CD14-positive monocyte (primary cell): Measurements from ENCODE around the gene KITLG. TPM values are rescaled to one million over a fixed set of nuclear protein-coding genes. Genes with fewer than 3 reads are reported as not detected.

ENCODE experiments used
- DNase-seq, 3 donors: peaks; one replicate each; pipeline ENCODE4 v3.0.0-alpha.2; 2011 to 2022
- H2AFZ ChIP-seq: 2 replicates; pipeline ENCODE4 v1.6.0; 2012; ENCODE audit warnings: mild to moderate bottlenecking, low read depth, low read length, inconsistent platforms; ENCODE audit not compliant: insufficient read depth, poor library complexity, severe bottlenecking
- H3K27ac ChIP-seq, 2 donors: 1 replicate in 1 of 2; 2 replicates in 1 of 2; pipeline ENCODE4 v1.5.1; 2012 to 2013; ENCODE audit warnings: low read length in 2 of 2, control low read depth in 1 of 2, inconsistent platforms in 1 of 2, low read depth in 1 of 2, mild to moderate bottlenecking in 1 of 2
- H3K27me3 ChIP-seq, 2 donors: one replicate each; pipeline versions ENCODE4 v1.6.0 to v1.6.1; 2011 to 2013; ENCODE audit warnings: low read length in 2 of 2; ENCODE audit not compliant: control insufficient read depth in 2 of 2, insufficient read depth in 2 of 2
- H3K36me3 ChIP-seq, 2 donors: replicated peaks in 1 of 2; 1 replicate in 1 of 2; 2 replicates in 1 of 2; pipeline versions ENCODE4 v1.5.1 to v1.6.1; 2012 to 2013; ENCODE audit warnings: low read length in 2 of 2, control low read depth in 1 of 2, inconsistent platforms in 1 of 2, mild to moderate bottlenecking in 1 of 2; ENCODE audit not compliant: insufficient read depth in 2 of 2, control insufficient read depth in 1 of 2
- H3K4me1 ChIP-seq, 2 donors: 1 replicate in 1 of 2; 2 replicates in 1 of 2; pipeline versions ENCODE4 v1.5.1 to v1.6.1; 2012 to 2013; ENCODE audit warnings: low read length in 2 of 2, control low read depth in 1 of 2, inconsistent platforms in 1 of 2, mild to moderate bottlenecking in 1 of 2, moderate library complexity in 1 of 2; ENCODE audit not compliant: insufficient read depth in 2 of 2, control insufficient read depth in 1 of 2
- H3K4me2 ChIP-seq: replicated peaks from 2 replicates; pipeline ENCODE3; 2012; ENCODE audit warnings: low read length, moderate library complexity, mild to moderate bottlenecking; ENCODE audit not compliant: poor library complexity, severe bottlenecking; ENCODE audit errors: extremely low read depth
- H3K4me3 ChIP-seq, 3 experiments: fragments of 200-600 bp in 1 of 3; sonication (generic) in 1 of 3; replicated peaks in 1 of 3; 1 replicate in 2 of 3; 2 replicates in 1 of 3; pipeline ENCODE4 v1.5.1; 2011 to 2013; ENCODE audit warnings: low read length in 3 of 3, mild to moderate bottlenecking in 3 of 3, control low read depth in 2 of 3, low read depth in 2 of 3, inconsistent platforms in 1 of 3, moderate library complexity in 1 of 3
- H3K79me2 ChIP-seq: 2 replicates; pipeline ENCODE4 v1.6.0; 2012; ENCODE audit warnings: mild to moderate bottlenecking, control low read depth, inconsistent platforms, low read length, moderate library complexity; ENCODE audit not compliant: insufficient read depth
- H3K9ac ChIP-seq: 2 replicates; pipeline ENCODE4 v1.6.0; 2017; ENCODE audit warnings: low read length, mild to moderate bottlenecking; ENCODE audit not compliant: insufficient read depth, poor library complexity, severe bottlenecking
- H3K9me3 ChIP-seq, 2 donors: replicated peaks in 1 of 2; 1 replicate in 1 of 2; 2 replicates in 1 of 2; pipeline versions ENCODE4 v1.5.1 to v1.6.1; 2012 to 2013; ENCODE audit warnings: low read length in 2 of 2, control low read depth in 1 of 2; ENCODE audit not compliant: control insufficient read depth in 1 of 2, insufficient read depth in 1 of 2
- H4K20me1 ChIP-seq: 2 replicates; pipeline ENCODE4 v1.6.0; 2012; ENCODE audit warnings: mild to moderate bottlenecking, low read length, control low read depth, moderate library complexity; ENCODE audit not compliant: insufficient read depth
- H3K27ac Mint-ChIP-seq, 7 donors: one replicate each; pipeline ENCODE4 v1.8.0; 2020; ENCODE audit warnings: mild to moderate bottlenecking in 7 of 7, mixed read lengths in 7 of 7, moderate library complexity in 6 of 7, inconsistent platforms in 2 of 7
- H3K27me3 Mint-ChIP-seq, 3 donors: one replicate each; pipeline ENCODE4 v1.8.0; 2021 to 2022; ENCODE audit warnings: low read depth in 3 of 3, mild to moderate bottlenecking in 3 of 3, mixed read lengths in 3 of 3, moderate library complexity in 3 of 3, inconsistent platforms in 1 of 3
- H3K36me3 Mint-ChIP-seq, 2 donors: one replicate each; pipeline ENCODE4 v1.8.0; 2020; ENCODE audit warnings: mixed read lengths in 2 of 2, inconsistent platforms in 1 of 2, mild to moderate bottlenecking in 1 of 2
- H3K4me1 Mint-ChIP-seq: one replicate; pipeline ENCODE4 v1.8.0; 2020; ENCODE audit warnings: mild to moderate bottlenecking, mixed read lengths
- H3K4me3 Mint-ChIP-seq, 2 donors: one replicate each; pipeline ENCODE4 v1.8.0; 2020; ENCODE audit warnings: mild to moderate bottlenecking in 2 of 2, mixed read lengths in 2 of 2, moderate library complexity in 1 of 2
- H3K9me3 Mint-ChIP-seq, 7 donors: one replicate each; pipeline ENCODE4 v1.8.0; 2020 to 2022; ENCODE audit warnings: mixed read lengths in 7 of 7, mild to moderate bottlenecking in 6 of 7, moderate library complexity in 6 of 7, inconsistent platforms in 2 of 7
- WGBS: methylation state at CpG from one replicate; pipeline ENCODE4 v1.1.5; 2013; ENCODE audit warnings: missing lambda C conversion rate; ENCODE audit not compliant: insufficient coverage; 5-methylcytosine and 5-hydroxymethylcytosine counted together
- intact Hi-C, 2 donors: fragments of 100-400 bp; cut with micrococcal nuclease; formaldehyde crosslinking; loops; one replicate each; pipeline versions ENCODE4 v1.15.0 to v1.15.1; 2023
- polyA plus RNA-seq, 3 donors: library from polyadenylated mRNA; depleted of rRNA in 1 of 3; unstranded in 2 of 3; stranded (reverse) in 1 of 3; fragments of 300-500 nt in 2 of 3; fragments of >200 nt in 1 of 3; fragmentation: Illumina TruSeq in 2 of 3; gene quantifications; 1 replicate in 2 of 3; 2 replicates in 1 of 3; pipeline ENCODE4 v1.2.3, GENCODE V29; 2012 to 2021
- TF ChIP-seq, protein P1 (sequence below): fragments of 200-600 bp; IDR thresholded peaks from one replicate; pipeline ENCODE4 v1.8.0; 2022; ENCODE audit warnings: antibody characterized with exemption, mild to moderate bottlenecking

The KITLG gene
- polyA plus RNA-seq, 3 donors: 0.03 to 0.07 TPM; not detected in 1

DNA sequence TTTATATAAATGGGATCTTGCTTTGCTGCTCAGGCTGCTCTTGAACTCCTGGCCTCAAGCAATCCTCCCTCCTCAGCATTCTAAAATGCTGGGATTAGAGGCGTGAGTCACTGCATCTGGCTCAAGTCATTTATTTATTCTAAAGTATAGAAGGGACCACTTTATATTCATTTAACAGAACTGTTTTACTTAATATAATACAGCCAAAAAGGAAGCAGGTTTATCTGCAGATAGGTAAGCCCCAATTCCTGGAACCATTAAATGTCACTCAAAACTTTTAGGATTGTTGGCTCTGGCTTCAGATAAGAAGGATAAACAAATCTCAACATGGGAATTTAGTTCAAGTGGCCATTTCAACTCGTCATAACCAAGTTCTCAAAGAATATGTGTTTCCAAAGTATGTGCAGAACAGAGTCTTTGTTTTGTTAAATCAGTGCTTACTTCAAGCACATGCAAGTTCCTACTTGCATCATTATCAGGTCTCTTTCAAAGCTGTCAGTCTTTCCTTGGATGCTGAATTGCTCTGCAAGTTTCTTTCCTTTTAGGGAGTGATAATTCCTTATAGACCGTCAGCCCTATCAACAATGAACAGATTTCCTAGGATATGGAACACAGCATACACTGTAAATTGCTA lies 60.4 kb downstream of the KITLG start:
- Mint-ChIP-seq H3K36me3 (no peaks in the 10 kb centered on the region), H3K27me3 (no peaks in the 10 kb centered on the region), H3K4me3 (no peak overlapping the region), H3K27ac (no peak overlapping the region), H3K4me1 (peaks cover 5% of the 10 kb centered on the region), H3K9me3 (peaks cover 0 to 7% (median 2%) of the 10 kb centered on the region in 7 donors)
- H2AFZ ChIP-seq: no peak overlapping the region
- H3K27ac ChIP-seq: no peak overlapping the region
- intact Hi-C loops: no loop called here
- H3K4me1 ChIP-seq: peaks cover 0 to 3% of the 10 kb centered on the region in 2 donors
- H3K27me3 ChIP-seq: no peaks in the 10 kb centered on the region
- TF ChIP-seq, protein P1, sequence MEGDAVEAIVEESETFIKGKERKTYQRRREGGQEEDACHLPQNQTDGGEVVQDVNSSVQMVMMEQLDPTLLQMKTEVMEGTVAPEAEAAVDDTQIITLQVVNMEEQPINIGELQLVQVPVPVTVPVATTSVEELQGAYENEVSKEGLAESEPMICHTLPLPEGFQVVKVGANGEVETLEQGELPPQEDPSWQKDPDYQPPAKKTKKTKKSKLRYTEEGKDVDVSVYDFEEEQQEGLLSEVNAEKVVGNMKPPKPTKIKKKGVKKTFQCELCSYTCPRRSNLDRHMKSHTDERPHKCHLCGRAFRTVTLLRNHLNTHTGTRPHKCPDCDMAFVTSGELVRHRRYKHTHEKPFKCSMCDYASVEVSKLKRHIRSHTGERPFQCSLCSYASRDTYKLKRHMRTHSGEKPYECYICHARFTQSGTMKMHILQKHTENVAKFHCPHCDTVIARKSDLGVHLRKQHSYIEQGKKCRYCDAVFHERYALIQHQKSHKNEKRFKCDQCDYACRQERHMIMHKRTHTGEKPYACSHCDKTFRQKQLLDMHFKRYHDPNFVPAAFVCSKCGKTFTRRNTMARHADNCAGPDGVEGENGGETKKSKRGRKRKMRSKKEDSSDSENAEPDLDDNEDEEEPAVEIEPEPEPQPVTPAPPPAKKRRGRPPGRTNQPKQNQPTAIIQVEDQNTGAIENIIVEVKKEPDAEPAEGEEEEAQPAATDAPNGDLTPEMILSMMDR: no peak
- no peaks in the 10 kb centered on the region for H3K79me2 ChIP-seq
- 20% methylated on average over 1 of the region's 3 CpGs for WGBS
- H3K9ac ChIP-seq: no peak overlapping the region
- H3K4me2 ChIP-seq: no peak overlapping the region
- no peaks in the 10 kb centered on the region for H3K36me3 ChIP-seq
- H3K4me3 ChIP-seq: no peak overlapping the region
- H4K20me1 ChIP-seq: no peaks in the 10 kb centered on the region
- DNase-seq: no peak
- H3K9me3 ChIP-seq: no peaks in the 10 kb centered on the region

DNA sequence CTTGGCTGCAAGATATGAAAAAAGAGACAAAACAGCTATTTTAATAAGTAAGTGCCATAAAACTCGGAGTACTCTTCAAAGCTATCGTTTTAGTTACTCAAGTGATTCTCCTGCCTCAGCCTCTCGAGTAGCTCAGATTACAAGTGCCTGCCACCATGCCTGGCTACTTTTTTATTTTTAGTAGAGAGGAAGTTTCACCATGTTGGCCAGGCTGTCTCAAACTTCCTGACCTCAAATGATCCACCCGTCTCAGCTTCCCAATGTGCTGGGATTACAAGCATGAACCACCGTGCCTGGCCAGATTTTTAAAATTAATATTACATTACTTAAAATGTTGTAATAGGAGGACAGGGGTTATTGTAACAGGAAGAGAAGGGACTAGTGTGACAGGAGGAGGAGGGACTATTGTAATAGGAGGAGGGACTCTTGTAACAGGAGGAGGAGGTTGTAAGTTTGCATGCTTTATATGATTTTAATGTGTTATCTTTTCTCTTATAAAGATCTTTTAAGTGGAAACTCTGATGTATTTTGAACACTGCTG lies 61.3 kb downstream of the KITLG start:
- Histone ChIP-seq H3K9ac (no peak overlapping the region), H3K27ac (no peak overlapping the region), H2AFZ (peak overlapping the region; percentile 37), H3K9me3 (no peaks in the 10 kb centered on the region), H3K4me3 (no peak overlapping the region), H3K79me2 (no peaks in the 10 kb centered on the region), H3K36me3 (no peaks in the 10 kb centered on the region), H3K4me1 (peaks cover 0 to 3% of the 10 kb centered on the region in 2 donors), H3K27me3 (no peaks in the 10 kb centered on the region), H3K4me2 (no peak overlapping the region), H4K20me1 (no peaks in the 10 kb centered on the region)
- intact Hi-C loops: no loop called here
- Mint-ChIP-seq H3K4me1 (peaks cover 5% of the 10 kb centered on the region), H3K27ac (peak overlapping the region in 1 of 7 donors; percentile 13), H3K4me3 (no peak overlapping the region), H3K36me3 (no peaks in the 10 kb centered on the region), H3K9me3 (peaks cover 0 to 7% (median 2%) of the 10 kb centered on the region in 7 donors), H3K27me3 (no peaks in the 10 kb centered on the region)
- WGBS: no CpG with 5 or more reads among the region's 5 CpGs
- TF ChIP-seq, protein P1: no peak
- DNase-seq: no peak
